IMR-90 (cell line): ENCODE data around the gene LZIC.

ENCODE experiments used
- MXI1 ChIP-seq: IDR thresholded peaks from 2 replicates; pipeline ENCODE4 v1.6.1; 2012; ENCODE audit warnings: low read depth, mild to moderate bottlenecking, low read length, moderate library complexity, borderline replicate concordance
- NFE2L2 ChIP-seq: fragments of 150-350 bp; IDR thresholded peaks from 2 replicates; pipeline ENCODE4 v1.6.1; 2016; ENCODE audit warnings: low read depth, mild to moderate bottlenecking, low read length
- POLR2A ChIP-seq: IDR thresholded peaks from 2 replicates; pipeline ENCODE4 v1.6.1; 2012; ENCODE audit warnings: mild to moderate bottlenecking, low read depth, low read length
- RFX5 ChIP-seq: IDR thresholded peaks from 2 replicates; pipeline ENCODE4 v1.8.0; 2012; ENCODE audit warnings: low read depth, mild to moderate bottlenecking, low read length, moderate library complexity
- TF ChIP-seq, protein P1 (sequence below): conservative IDR thresholded peaks from 2 replicates; pipeline ENCODE4 v1.5.1; 2012; ENCODE audit warnings: mild to moderate bottlenecking, low read depth, low read length, improper control_type of control experiment
- TF ChIP-seq, protein P2 (sequence below): fragments of 150-350 bp; IDR thresholded peaks from 2 replicates; pipeline ENCODE4 v1.6.1; 2017; ENCODE audit warnings: mild to moderate bottlenecking, antibody characterized with exemption, low read length, low read depth

DNA sequence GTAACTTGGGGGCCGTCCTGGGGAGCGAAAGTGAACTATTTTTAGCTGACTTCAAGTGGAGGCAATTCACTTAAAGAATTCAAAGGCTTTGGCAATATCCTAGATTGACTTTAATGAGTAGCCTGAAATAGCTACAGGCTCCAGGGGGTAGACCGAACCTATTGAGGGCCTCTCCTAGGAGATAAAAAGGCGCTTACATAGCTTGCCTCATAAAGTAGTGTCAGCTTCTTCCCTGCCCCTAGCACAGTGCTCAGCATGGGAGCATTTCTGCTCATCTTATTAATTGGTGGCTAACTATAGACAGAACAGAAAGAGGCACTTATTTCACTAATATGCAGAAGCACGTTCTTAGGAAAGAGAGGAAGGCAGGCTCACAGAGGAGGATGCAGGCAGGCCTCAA is 20.8 kb downstream of the LZIC start:
- TF ChIP-seq, protein P1, sequence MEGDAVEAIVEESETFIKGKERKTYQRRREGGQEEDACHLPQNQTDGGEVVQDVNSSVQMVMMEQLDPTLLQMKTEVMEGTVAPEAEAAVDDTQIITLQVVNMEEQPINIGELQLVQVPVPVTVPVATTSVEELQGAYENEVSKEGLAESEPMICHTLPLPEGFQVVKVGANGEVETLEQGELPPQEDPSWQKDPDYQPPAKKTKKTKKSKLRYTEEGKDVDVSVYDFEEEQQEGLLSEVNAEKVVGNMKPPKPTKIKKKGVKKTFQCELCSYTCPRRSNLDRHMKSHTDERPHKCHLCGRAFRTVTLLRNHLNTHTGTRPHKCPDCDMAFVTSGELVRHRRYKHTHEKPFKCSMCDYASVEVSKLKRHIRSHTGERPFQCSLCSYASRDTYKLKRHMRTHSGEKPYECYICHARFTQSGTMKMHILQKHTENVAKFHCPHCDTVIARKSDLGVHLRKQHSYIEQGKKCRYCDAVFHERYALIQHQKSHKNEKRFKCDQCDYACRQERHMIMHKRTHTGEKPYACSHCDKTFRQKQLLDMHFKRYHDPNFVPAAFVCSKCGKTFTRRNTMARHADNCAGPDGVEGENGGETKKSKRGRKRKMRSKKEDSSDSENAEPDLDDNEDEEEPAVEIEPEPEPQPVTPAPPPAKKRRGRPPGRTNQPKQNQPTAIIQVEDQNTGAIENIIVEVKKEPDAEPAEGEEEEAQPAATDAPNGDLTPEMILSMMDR, result no peak
- no peak for TF ChIP-seq NFE2L2
- TF ChIP-seq POLR2A, result no peak
- no peak for TF ChIP-seq MXI1
- TF ChIP-seq, protein P2, sequence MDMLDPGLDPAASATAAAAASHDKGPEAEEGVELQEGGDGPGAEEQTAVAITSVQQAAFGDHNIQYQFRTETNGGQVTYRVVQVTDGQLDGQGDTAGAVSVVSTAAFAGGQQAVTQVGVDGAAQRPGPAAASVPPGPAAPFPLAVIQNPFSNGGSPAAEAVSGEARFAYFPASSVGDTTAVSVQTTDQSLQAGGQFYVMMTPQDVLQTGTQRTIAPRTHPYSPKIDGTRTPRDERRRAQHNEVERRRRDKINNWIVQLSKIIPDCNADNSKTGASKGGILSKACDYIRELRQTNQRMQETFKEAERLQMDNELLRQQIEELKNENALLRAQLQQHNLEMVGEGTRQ, result no peak
- no peak for TF ChIP-seq RFX5
